A549 (cell line): ENCODE data around the gene SPATA6L. TPM values are rescaled to one million over a fixed set of nuclear protein-coding genes. Genes with fewer than 3 reads are reported as not detected.

ENCODE experiments used
- ATAC-seq, 2 experiments: fragments of 200-7000 bp in 1 of 2; fragments of >200 bp in 1 of 2; cut with Nextera tagmentation in 1 of 2; cut with Tn5 transposase in 1 of 2; 3 replicates each; pipeline versions ENCODE4 v1.8.0 to v1.9.1; 2018 to 2020; ENCODE audit warnings: mild to moderate bottlenecking in 1 of 2, moderate library complexity in 1 of 2
- CTCF ChIA-PET: fragments of 300-600 bp; sonication (Branson Sonifier 250); formaldehyde crosslinking; extraction: SDS; loops from one replicate; lab custom pipeline; 2021; ENCODE audit warnings: antibody characterized with exemption, inconsistent platforms; lab: Yijun Ruan, JAX
- POLR2A ChIA-PET: fragments of 350-600 bp; formaldehyde crosslinking; extraction: SDS; loops from one replicate; lab custom pipeline; 2021; ENCODE audit warnings: antibody characterized with exemption, inconsistent platforms; lab: Yijun Ruan, JAX
- DNase-seq, 2 experiments: peaks; one replicate each; pipeline versions ENCODE4 v3.0.0 to v3.0.0-alpha.2; 2011 to 2016; ENCODE audit warnings: low read depth in 1 of 2, low spot score in 1 of 2
- FAIRE-seq: peaks from 2 replicates; lab custom pipeline; 2011; peaks lifted over from hg19 to GRCh38; lab: Jason Lieb, UNC
- H3K27ac ChIP-seq, 2 experiments: fragments of >200 bp; sonication (Bioruptor Twin); formaldehyde crosslinking; 3 replicates each; pipeline ENCODE4 v1.5.1; 2016 to 2017
- H3K4me1 ChIP-seq: fragments of >200 bp; sonication (Bioruptor Twin); formaldehyde crosslinking; 3 replicates; pipeline ENCODE4 v1.6.1; 2016
- H3K4me2 ChIP-seq: fragments of >200 bp; sonication (Bioruptor Twin); formaldehyde crosslinking; 3 replicates; pipeline ENCODE4 v1.6.1; 2016
- H3K4me3 ChIP-seq: fragments of >200 bp; sonication (Bioruptor Twin); formaldehyde crosslinking; 3 replicates; pipeline ENCODE4 v1.5.1; 2016
- H3K9me3 ChIP-seq: fragments of >200 bp; sonication (Bioruptor Twin); formaldehyde crosslinking; 3 replicates; pipeline ENCODE4 v1.6.1; 2016
- ATOH8 ChIP-seq: fragments of 250-450 bp; sonication (Bioruptor Pico); IDR thresholded peaks from 2 replicates; pipeline ENCODE4 v1.5.0; 2020; ENCODE audit warnings: low read depth, mild to moderate bottlenecking, moderate library complexity
- BHLHE40 ChIP-seq: IDR thresholded peaks from 2 replicates; pipeline ENCODE4 v1.6.1; 2012; ENCODE audit warnings: low read depth, low read length, inconsistent platforms
- CBX8 ChIP-seq: fragments of 200-600 bp; sonication (generic); IDR thresholded peaks from 2 replicates; pipeline ENCODE4 v1.6.1; 2016
- CEBPB ChIP-seq, 2 experiments: fragments of >200 bp in 1 of 2; sonication (Bioruptor Twin) in 1 of 2; formaldehyde crosslinking in 1 of 2; IDR thresholded peaks; 2 replicates each; pipeline ENCODE4 v1.6.1; 2012 to 2016
- CHD2 ChIP-seq: fragments of 150-350 bp; IDR thresholded peaks from 2 replicates; pipeline ENCODE4 v1.6.1; 2014; ENCODE audit warnings: low read length; ENCODE audit not compliant: partially characterized antibody
- E2F6 ChIP-seq: IDR thresholded peaks from 2 replicates; pipeline ENCODE4 v1.6.1; 2012; ENCODE audit warnings: low read depth, borderline replicate concordance
- EP300 ChIP-seq, 2 experiments: fragments of >200 bp; sonication (Bioruptor Twin); formaldehyde crosslinking; IDR thresholded peaks; 2 replicates in 1 of 2; 3 replicates in 1 of 2; pipeline ENCODE4 v1.6.1; 2016 to 2017
- FOXS1 ChIP-seq: fragments of 250-450 bp; sonication (Bioruptor Pico); IDR thresholded peaks from 2 replicates; pipeline ENCODE4 v1.5.0; 2020; ENCODE audit warnings: mild to moderate bottlenecking, moderate library complexity
- GATA3 ChIP-seq: IDR thresholded peaks from 2 replicates; pipeline ENCODE4 v1.6.1; 2012; ENCODE audit warnings: borderline replicate concordance
- HES2 ChIP-seq: fragments of >200 bp; sonication (Bioruptor Twin); formaldehyde crosslinking; IDR thresholded peaks from 2 replicates; pipeline ENCODE4 v1.6.1; 2016
- HEYL ChIP-seq: fragments of 250-450 bp; sonication (Bioruptor Pico); IDR thresholded peaks from 2 replicates; pipeline ENCODE4 v1.8.0; 2021; ENCODE audit warnings: mild to moderate bottlenecking, moderate library complexity
- HOXA7 ChIP-seq: fragments of 250-450 bp; sonication (Bioruptor Pico); IDR thresholded peaks from 2 replicates; pipeline ENCODE4 v1.5.0; 2020; ENCODE audit warnings: mild to moderate bottlenecking, moderate library complexity
- KDM5A ChIP-seq: fragments of 200-600 bp; sonication (generic); IDR thresholded peaks from 2 replicates; pipeline ENCODE4 v1.6.1; 2016; ENCODE audit warnings: antibody characterized with exemption, mild to moderate bottlenecking
- MAFK ChIP-seq: fragments of 450-650 bp; IDR thresholded peaks from 2 replicates; pipeline ENCODE4 v1.6.1; 2014; ENCODE audit not compliant: partially characterized antibody
- MAX ChIP-seq: IDR thresholded peaks from 2 replicates; pipeline ENCODE4 v1.6.1; 2012
- PHF8 ChIP-seq: fragments of 200-600 bp; sonication (generic); IDR thresholded peaks from 2 replicates; pipeline ENCODE4 v1.6.1; 2016; ENCODE audit warnings: low read depth, mild to moderate bottlenecking, antibody characterized with exemption, moderate library complexity, borderline replicate concordance
- POLR2A ChIP-seq: IDR thresholded peaks from 2 replicates; pipeline ENCODE4 v1.6.1; 2012; ENCODE audit warnings: mild to moderate bottlenecking, low read length
- RAD21 ChIP-seq, 2 experiments: fragments of >200 bp in 1 of 2; sonication (Bioruptor Twin) in 1 of 2; formaldehyde crosslinking in 1 of 2; IDR thresholded peaks in 1 of 2; conservative IDR thresholded peaks in 1 of 2; 2 replicates in 1 of 2; 3 replicates in 1 of 2; pipeline ENCODE4 v1.6.1; 2012 to 2018; ENCODE audit warnings: inconsistent platforms in 1 of 2
- REST ChIP-seq: fragments of 200-600 bp; sonication (generic); IDR thresholded peaks from 2 replicates; pipeline ENCODE4 v1.6.1; 2016; ENCODE audit warnings: antibody characterized with exemption, mild to moderate bottlenecking, moderate library complexity
- SREBF2 ChIP-seq: fragments of 450-650 bp; IDR thresholded peaks from 2 replicates; pipeline ENCODE4 v1.6.1; 2014; ENCODE audit warnings: mild to moderate bottlenecking, moderate library complexity
- TFCP2L1 ChIP-seq: fragments of 250-450 bp; sonication (Bioruptor Pico); IDR thresholded peaks from 2 replicates; pipeline ENCODE4 v1.5.0; 2021; ENCODE audit warnings: mild to moderate bottlenecking
- TP53 ChIP-seq: fragments of 250-450 bp; sonication (Bioruptor Pico); IDR thresholded peaks from 2 replicates; pipeline ENCODE4 v1.5.0; 2021; ENCODE audit warnings: mild to moderate bottlenecking, moderate library complexity
- ZC3H11A ChIP-seq: fragments of 450-650 bp; IDR thresholded peaks from 2 replicates; pipeline ENCODE4 v1.6.1; 2014; ENCODE audit warnings: antibody characterized with exemption, mild to moderate bottlenecking
- WGBS: methylation state at CpG from one replicate; pipeline ENCODE4 v1.1.6; 2017; ENCODE audit errors: missing lambda C conversion rate; 5-methylcytosine and 5-hydroxymethylcytosine counted together
- polyA plus RNA-seq, 4 experiments: library from polyadenylated mRNA; depleted of rRNA in 3 of 4; stranded (reverse); fragments of >200 nt; fragmentation: RNase III in 1 of 4; extraction: RNeasy Plus Mini Kit Qiagen cat#74134 plus additional on column Dnase treatment in 1 of 4; gene quantifications; 2 replicates in 3 of 4; 3 replicates in 1 of 4; pipeline ENCODE4 v1.2.3, GENCODE V29; 2011 to 2017

SPATA6L gene
- polyA plus RNA-seq, 2 of the 4 experiments (the other 2 are of a cell fraction): 0.99 to 6.6 TPM

GRCh38 chr9:4618700-4619099 lies 47.6 kb downstream of the SPATA6L start:
- ChIA-PET CTCF (interaction anchor here (1.1 kb wide), 1 partner anchor 14 kb away, joined by 4 read pairs; no protein-coding TSS in a partner anchor), POLR2A (no interaction called here)
- no peak overlapping the region for H3K4me2 ChIP-seq
- no peaks in the 10 kb centered on the region for H3K9me3 ChIP-seq
- FAIRE-seq (no peak), DNase-seq (no peak), ATAC-seq (no peak)
- H3K4me3 ChIP-seq: no peak overlapping the region
- TF ChIP-seq HOXA7 (CRISPR knock-in tag): no peak
- TF ChIP-seq REST: no peak
- TF ChIP-seq MAX: no peak
- no peak for TF ChIP-seq ZC3H11A
- TF ChIP-seq HES2: no peak
- TF ChIP-seq RAD21 (conservative IDR thresholded peaks at IDR 0.05 in 1 of 2, IDR thresholded peaks at IDR 0.05 in 1 of 2): no peak
- TF ChIP-seq HEYL (CRISPR knock-in tag): no peak
- no peak for TF ChIP-seq ATOH8 (CRISPR knock-in tag)
- no peak for TF ChIP-seq TFCP2L1
- no peak for TF ChIP-seq MAFK
- no peak for TF ChIP-seq CEBPB (IDR thresholded peaks at IDR 0.05)
- TF ChIP-seq GATA3: no peak
- TF ChIP-seq CBX8: no peak
- no peak for TF ChIP-seq POLR2A
- TF ChIP-seq PHF8: no peak
- 91% methylated on average over 2 of the region's 2 CpGs for WGBS
- no peaks in the 10 kb centered on the region for H3K4me1 ChIP-seq
- H3K27ac ChIP-seq: no peak overlapping the region

- CTCF ChIA-PET: interaction anchor here (0.8 kb wide), 1 partner anchor 34 kb away, joined by 3 read pairs; no protein-coding TSS in a partner anchor
- H3K9me3 ChIP-seq: no peaks in the 10 kb centered on the region
- no peak for TF ChIP-seq E2F6
- no peak for TF ChIP-seq CHD2
- TF ChIP-seq TP53: no peak
- TF ChIP-seq EP300 (IDR thresholded peaks at IDR 0.05): no peak
- TF ChIP-seq FOXS1 (CRISPR knock-in tag): no peak
- TF ChIP-seq KDM5A: no peak
- TF ChIP-seq MAFK: no peak
- no peak for TF ChIP-seq BHLHE40
- TF ChIP-seq SREBF2: no peak
- TF ChIP-seq, all 56 proteins: peak for 0
- Histone ChIP-seq H3K4me1 (no peaks in the 10 kb centered on the region), H3K4me3 (no peak overlapping the region), H3K27ac (no peak overlapping the region), H3K4me2 (no peak overlapping the region)
- no peak for DNase-seq
- ATAC-seq: no peak
- FAIRE-seq: no peak
- POLR2A ChIA-PET: no interaction called here
- WGBS: 56% methylated on average over 3 of the region's 3 CpGs
Observed at GRCh38 chr9:4617752-4618151, 48.5 kb downstream of the SPATA6L start.
